Activated B cell treated with CpG ODN at 0.5 μM for 24 hours (primary cell): ENCODE measurements around the gene MACROD1. TPM values are rescaled to one million over a fixed set of nuclear protein-coding genes. Genes with fewer than 3 reads are reported as not detected.

ENCODE experiments used
- ATAC-seq: fragments of 200-7000 bp; cut with Tn5 transposase; one replicate; pipeline ENCODE4 v1.10.0; 2021; ENCODE audit warnings: low read depth, mild to moderate bottlenecking, moderate library complexity
- CTCF ChIA-PET: fragments of 350-600 bp; sonication (Branson Sonifier 250); formaldehyde crosslinking; loops from one replicate; lab custom pipeline; 2021; ENCODE audit warnings: antibody characterized with exemption; lab: Charles Lee
- POLR2A ChIA-PET: fragments of 350-600 bp; sonication (Branson Sonifier 250); formaldehyde crosslinking; loops from one replicate; lab custom pipeline; 2021; ENCODE audit warnings: antibody characterized with exemption; lab: Charles Lee
- DNase-seq: peaks from one replicate; pipeline ENCODE4 v3.0.0; 2022
- H3K27ac Mint-ChIP-seq: one replicate; pipeline ENCODE4 v1.8.0; 2020; ENCODE audit warnings: mixed read lengths
- H3K27me3 Mint-ChIP-seq: one replicate; pipeline ENCODE4 v1.8.0; 2021; ENCODE audit warnings: mixed read lengths
- H3K36me3 Mint-ChIP-seq: one replicate; pipeline ENCODE4 v1.8.0; 2021; ENCODE audit warnings: low read depth, mixed read lengths
- H3K4me1 Mint-ChIP-seq: one replicate; pipeline ENCODE4 v1.8.0; 2021; ENCODE audit warnings: mixed read lengths
- H3K4me3 Mint-ChIP-seq: one replicate; pipeline ENCODE4 v1.8.0; 2020; ENCODE audit warnings: mild to moderate bottlenecking, mixed read lengths
- H3K9me3 Mint-ChIP-seq: one replicate; pipeline ENCODE4 v1.8.0; 2020; ENCODE audit warnings: mixed read lengths
- CTCF ChIP-seq: fragments of 200-600 bp; IDR thresholded peaks from one replicate; pipeline ENCODE4 v1.8.0; 2022; ENCODE audit warnings: antibody characterized with exemption, mild to moderate bottlenecking
- intact Hi-C: fragments of 100-400 bp; cut with micrococcal nuclease; formaldehyde crosslinking; loops from one replicate; pipeline ENCODE4 v1.15.1; 2024
- total RNA-seq: library from RNA; stranded (reverse); gene quantifications from 2 replicates; pipeline ENCODE4 v1.2.3, GENCODE V29; 2022

The MACROD1 gene
- total RNA-seq, 1 donor from 2014 or later, result 4.5 TPM

- Mint-ChIP-seq H3K4me1 (no peaks in the 10 kb centered on the region), H3K4me3 (no peak overlapping the region), H3K9me3 (no peaks in the 10 kb centered on the region), H3K27ac (no peak overlapping the region), H3K36me3 (no peaks in the 10 kb centered on the region), H3K27me3 (no peaks in the 10 kb centered on the region)
- DNase-seq, result no peak
- TF ChIP-seq CTCF, result no peak
- ATAC-seq, result no peak
- ChIA-PET CTCF (no interaction called here), POLR2A (no interaction called here)
- intact Hi-C loops, result no loop called here
Observed at GRCh38 chr11:64078284-64078683, 87.6 kb downstream of the MACROD1 start.

DNA sequence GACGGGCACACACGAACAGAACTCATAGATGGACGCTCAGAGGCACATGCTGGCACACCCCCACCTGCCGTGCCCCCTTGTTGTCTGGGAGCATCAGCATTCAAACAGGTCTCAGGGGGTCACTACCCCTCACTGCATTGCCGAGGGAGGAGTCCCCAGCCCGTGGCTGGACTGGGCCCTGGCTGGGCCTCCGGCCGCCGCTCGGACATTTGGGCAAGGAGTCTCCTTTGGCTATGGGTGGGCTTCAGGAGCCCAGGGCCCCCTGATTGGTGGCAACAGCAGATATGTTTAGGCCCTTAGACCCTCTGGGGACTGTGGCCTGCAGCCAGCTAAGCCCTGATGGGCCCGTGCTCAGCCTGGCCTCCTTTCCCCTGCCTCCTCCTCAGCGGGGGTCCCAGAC lies 88.3 kb downstream of the MACROD1 start:
- TF ChIP-seq CTCF, result no peak
- ChIA-PET POLR2A (no interaction called here), CTCF (no interaction called here)
- Mint-ChIP-seq H3K9me3 (no peaks in the 10 kb centered on the region), H3K27me3 (no peaks in the 10 kb centered on the region), H3K4me3 (no peak overlapping the region), H3K27ac (no peak overlapping the region), H3K36me3 (no peaks in the 10 kb centered on the region), H3K4me1 (no peaks in the 10 kb centered on the region)
- intact Hi-C loops, result no loop called here
- ATAC-seq (no peak), DNase-seq (no peak)

DNA sequence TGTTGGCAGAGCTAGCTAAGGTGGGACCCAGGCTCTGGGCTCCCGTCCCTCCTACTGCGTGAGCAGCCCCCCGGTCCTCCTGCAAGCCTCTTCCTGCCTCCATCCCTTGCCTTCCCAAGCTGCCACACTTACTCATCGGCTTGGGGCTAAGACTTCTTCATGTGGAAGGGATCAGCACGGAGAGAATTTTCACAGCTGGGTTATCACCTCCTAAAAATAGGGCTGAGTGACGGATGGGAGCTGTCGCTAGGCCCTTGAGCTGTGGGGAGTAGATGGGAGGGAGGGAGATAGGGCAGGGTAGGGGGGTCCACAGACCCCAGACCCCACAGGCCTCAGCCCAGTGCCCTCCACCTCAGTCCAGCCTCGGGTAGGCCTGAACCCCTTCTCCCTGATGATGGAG lies 89.2 kb downstream of the MACROD1 start:
- POLR2A ChIA-PET, result no interaction called here
- Mint-ChIP-seq H3K4me1 (no peaks in the 10 kb centered on the region), H3K27me3 (no peaks in the 10 kb centered on the region), H3K27ac (no peak overlapping the region), H3K9me3 (no peaks in the 10 kb centered on the region), H3K4me3 (no peak overlapping the region), H3K36me3 (no peaks in the 10 kb centered on the region)
- CTCF ChIA-PET, result no interaction called here
- no peak for DNase-seq
- TF ChIP-seq CTCF, result no peak
- no peak for ATAC-seq
- intact Hi-C loops, result no loop called here

- Mint-ChIP-seq H3K4me3 (no peak overlapping the region), H3K9me3 (no peaks in the 10 kb centered on the region), H3K36me3 (no peaks in the 10 kb centered on the region), H3K27ac (no peak overlapping the region), H3K4me1 (no peaks in the 10 kb centered on the region), H3K27me3 (no peaks in the 10 kb centered on the region)
- ChIA-PET POLR2A (no interaction called here), CTCF (no interaction called here)
- intact Hi-C loops, result no loop called here
- TF ChIP-seq CTCF, result no peak
- no peak for DNase-seq
- no peak for ATAC-seq
Observed at GRCh38 chr11:64074239-64074638, 91.7 kb downstream of the MACROD1 start.

- CTCF ChIA-PET, result no interaction called here
- H3K27ac Mint-ChIP-seq, result no peak overlapping the region
- no peak overlapping the region for H3K4me3 Mint-ChIP-seq
- ATAC-seq (no peak), DNase-seq (no peak)
- POLR2A ChIA-PET, result interaction anchor here (0.6 kb wide), 1 partner anchor 245 kb away, joined by 5 read pairs; no protein-coding TSS in a partner anchor
- H3K4me1 Mint-ChIP-seq, result no peaks in the 10 kb centered on the region
- H3K36me3 Mint-ChIP-seq, result no peaks in the 10 kb centered on the region
- intact Hi-C loops, result no loop called here
- H3K9me3 Mint-ChIP-seq, result no peaks in the 10 kb centered on the region
- no peaks in the 10 kb centered on the region for H3K27me3 Mint-ChIP-seq
- no peak for TF ChIP-seq CTCF
Observed at GRCh38 chr11:64073542-64073941, 92.4 kb downstream of the MACROD1 start.
